Measurements from ENCODE around the gene WASHC4.

WASHC4 gene

GRCh38 chr12:105189293-105189692 lies 81.8 kb downstream of the WASHC4 start:
- in situ Hi-C loops (cut with HindIII; ENCODE audit: low sequenced_read_pairs): no loop called here
- no peak for TF ChIP-seq CTCF (IDR thresholded peaks at IDR 0.05; ENCODE audit: low read depth, low read length, missing control alignments)

GRCh38 chr12:105190530-105190929 lies 83.0 kb downstream of the WASHC4 start:
- in situ Hi-C loops (cut with HindIII; ENCODE audit: low sequenced_read_pairs): no loop called here

More at GRCh38 chr12:105189293-105189692, 81.8 kb downstream of the WASHC4 start:
- H3K4me3 ChIP-seq (ENCODE audit: low read depth, low read length): no peak overlapping the region
- DNase-seq (ENCODE audit: low read depth): no peak

GRCh38 chr12:105192624-105193225 lies 85.2 kb downstream of the WASHC4 start:
- no peak for DNase-seq (ENCODE audit: low read depth)
- no peak for TF ChIP-seq CTCF (IDR thresholded peaks at IDR 0.05; ENCODE audit: low read depth, low read length, missing control alignments)
- no peak overlapping the region for H3K4me3 ChIP-seq (ENCODE audit: low read depth, low read length)
- in situ Hi-C loops (cut with HindIII; ENCODE audit: low sequenced_read_pairs): no loop called here

More at GRCh38 chr12:105190530-105190929, 83.0 kb downstream of the WASHC4 start:
- no peak for TF ChIP-seq CTCF (IDR thresholded peaks at IDR 0.05; ENCODE audit: low read depth, low read length, missing control alignments)
- no peak overlapping the region for H3K4me3 ChIP-seq (ENCODE audit: low read depth, low read length)
- DNase-seq (ENCODE audit: low read depth): no peak

GRCh38 chr12:105194947-105195346 lies 87.4 kb downstream of the WASHC4 start:
- DNase-seq (ENCODE audit: low read depth): no peak
- no peak overlapping the region for H3K4me3 ChIP-seq (ENCODE audit: low read depth, low read length)
- in situ Hi-C loops (cut with HindIII; ENCODE audit: low sequenced_read_pairs): no loop called here
- no peak for TF ChIP-seq CTCF (IDR thresholded peaks at IDR 0.05; ENCODE audit: low read depth, low read length, missing control alignments)

- no peak for DNase-seq (ENCODE audit: low read depth)
- no peak for TF ChIP-seq CTCF (IDR thresholded peaks at IDR 0.05; ENCODE audit: low read depth, low read length, missing control alignments)
- in situ Hi-C loops (cut with HindIII; ENCODE audit: low sequenced_read_pairs): no loop called here
- H3K4me3 ChIP-seq (ENCODE audit: low read depth, low read length): no peak overlapping the region
These were observed 88.6 kb downstream of the WASHC4 start for GRCh38 chr12:105196090-105196489.

GRCh38 chr12:105198961-105199360 lies 91.4 kb downstream of the WASHC4 start:
- DNase-seq (ENCODE audit: low read depth): no peak
- H3K4me3 ChIP-seq (ENCODE audit: low read depth, low read length): no peak overlapping the region
- no peak for TF ChIP-seq CTCF (IDR thresholded peaks at IDR 0.05; ENCODE audit: low read depth, low read length, missing control alignments)
- in situ Hi-C loops (cut with HindIII; ENCODE audit: low sequenced_read_pairs): no loop called here

Measured in astrocyte of the cerebellum (primary cell).